ENCODE results near the gene UBTD2.

The UBTD2 gene

GRCh38 chr5:172166030-172166826 is 117.3 kb downstream of the UBTD2 start:
- DNase-seq, result no peak

- no peak for DNase-seq
Measured at GRCh38 chr5:172165465-172165864, 118.1 kb downstream of the UBTD2 start.

- no peak for DNase-seq
Measured at GRCh38 chr5:172164769-172165212, 118.8 kb downstream of the UBTD2 start.

GRCh38 chr5:172163346-172163745 is 120.2 kb downstream of the UBTD2 start:
- no peak for DNase-seq

DNA sequence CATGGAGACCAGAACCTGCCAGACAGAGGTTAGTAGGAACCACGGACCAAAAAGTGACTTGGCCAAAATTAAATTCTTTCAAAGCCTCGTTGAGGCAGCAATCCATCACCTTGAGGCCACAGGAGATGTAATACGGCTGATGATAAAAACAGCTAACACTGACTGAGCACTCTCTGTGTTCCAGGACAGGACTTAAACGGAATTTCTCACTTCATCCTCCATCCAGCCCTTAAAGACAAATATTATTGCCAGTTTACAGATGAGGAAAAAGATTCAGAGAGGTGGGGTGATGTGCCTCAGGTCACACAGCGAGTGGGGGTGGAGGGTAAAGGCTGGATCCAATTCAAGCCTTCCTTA is 120.6 kb downstream of the UBTD2 start:
- DNase-seq, result no peak

- DNase-seq, result no peak
Measured at GRCh38 chr5:172162323-172162986, 121.1 kb downstream of the UBTD2 start.

GRCh38 chr5:172160506-172160905 is 123.1 kb downstream of the UBTD2 start:
- DNase-seq, result no peak

All from activated CD8-positive, alpha-beta memory T cell treated with anti-CD3 and anti-CD28 coated beads, Interleukin-2, amount 50 U/mL, for 4 hours (primary cell).